ENCODE data around the gene PLIN3.

Gene PLIN3

DNA sequence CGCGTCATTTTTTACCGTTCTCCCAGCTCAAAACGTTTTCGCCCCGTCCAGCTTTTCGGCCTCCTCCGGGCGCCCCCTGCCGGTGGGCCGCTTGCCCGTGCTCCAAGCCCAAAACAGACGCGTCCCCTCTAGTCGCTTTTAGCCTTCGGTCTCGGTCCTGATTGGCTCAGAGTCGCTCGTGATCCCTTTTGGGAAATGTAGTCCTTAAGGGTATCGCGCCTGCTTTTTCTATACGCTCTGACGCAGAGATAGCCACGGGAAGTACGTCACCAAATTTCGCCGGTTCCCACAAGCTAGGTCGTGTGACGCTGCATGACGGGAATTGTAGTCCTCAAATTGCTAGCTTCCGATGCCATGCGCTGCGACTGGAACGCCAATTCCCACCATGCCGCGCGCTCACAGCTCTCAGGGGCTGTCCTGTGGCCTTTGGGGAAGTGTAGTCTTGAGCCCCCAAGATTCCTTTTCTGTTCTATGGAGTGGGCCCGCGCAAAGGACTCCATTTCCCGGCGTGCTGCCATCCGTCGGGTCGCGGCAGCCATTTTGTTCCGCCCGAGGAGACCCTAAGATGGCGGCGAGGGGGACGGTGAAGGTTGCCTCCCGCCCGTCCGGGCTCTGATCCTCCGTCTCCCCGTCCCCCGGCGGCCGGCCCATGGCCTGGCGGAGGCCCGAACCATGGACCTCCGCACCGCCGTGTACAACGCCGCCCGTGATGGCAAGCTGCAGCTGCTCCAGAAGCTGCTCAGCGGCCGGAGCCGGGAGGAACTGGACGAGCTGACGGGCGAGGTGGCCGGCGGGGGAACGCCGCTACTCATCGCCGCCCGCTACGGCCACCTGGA lies 76.1 kb downstream of the PLIN3 start, which contains the start of gene FEM1A:
Gene FEM1A (plus strand): TSS at position 552 of the 836 bp plus-strand sequence. CDS start 121 bp downstream, at position 673.
- DNase-seq (ENCODE audit: low read depth, low spot score) = peak; percentile 100
- H3K4me3 ChIP-seq (ENCODE audit: low read depth, low read length) = peak within 1 kb of the TSS; percentile 76
- TF ChIP-seq, protein P1, sequence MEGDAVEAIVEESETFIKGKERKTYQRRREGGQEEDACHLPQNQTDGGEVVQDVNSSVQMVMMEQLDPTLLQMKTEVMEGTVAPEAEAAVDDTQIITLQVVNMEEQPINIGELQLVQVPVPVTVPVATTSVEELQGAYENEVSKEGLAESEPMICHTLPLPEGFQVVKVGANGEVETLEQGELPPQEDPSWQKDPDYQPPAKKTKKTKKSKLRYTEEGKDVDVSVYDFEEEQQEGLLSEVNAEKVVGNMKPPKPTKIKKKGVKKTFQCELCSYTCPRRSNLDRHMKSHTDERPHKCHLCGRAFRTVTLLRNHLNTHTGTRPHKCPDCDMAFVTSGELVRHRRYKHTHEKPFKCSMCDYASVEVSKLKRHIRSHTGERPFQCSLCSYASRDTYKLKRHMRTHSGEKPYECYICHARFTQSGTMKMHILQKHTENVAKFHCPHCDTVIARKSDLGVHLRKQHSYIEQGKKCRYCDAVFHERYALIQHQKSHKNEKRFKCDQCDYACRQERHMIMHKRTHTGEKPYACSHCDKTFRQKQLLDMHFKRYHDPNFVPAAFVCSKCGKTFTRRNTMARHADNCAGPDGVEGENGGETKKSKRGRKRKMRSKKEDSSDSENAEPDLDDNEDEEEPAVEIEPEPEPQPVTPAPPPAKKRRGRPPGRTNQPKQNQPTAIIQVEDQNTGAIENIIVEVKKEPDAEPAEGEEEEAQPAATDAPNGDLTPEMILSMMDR (IDR thresholded peaks at IDR 0.05; ENCODE audit: insufficient read depth, low read length, missing control alignments) = peak; percentile 97
- POLR2A ChIA-PET = interaction anchor here (0.5 to 1.9 kb wide), 11 partner anchors 20 to 177 kb away, joined by 3 to 7 read pairs (median 4); partner anchors contain the start of genes KDM4B and PLIN3
- CTCF ChIA-PET = interaction anchor here (0.6 to 10.5 kb wide), 34 partner anchors 9 to 233 kb away, joined by 3 to 315 read pairs (median 5); partner anchors contain the start of genes DPP9 and KDM4B

Measured in AG04449 (cell line).